Keratinocyte (primary cell): Measurements from ENCODE around the gene GPBAR1. TPM values are rescaled to one million over a fixed set of nuclear protein-coding genes. Genes with fewer than 3 reads are reported as not detected.

ENCODE experiments used
- DNase-seq: peaks from one replicate; pipeline ENCODE4 v3.0.0-alpha.2; 2011; ENCODE audit warnings: low read depth, missing footprints, low spot score
- FAIRE-seq: peaks from 2 replicates; lab custom pipeline; 2011; peaks lifted over from hg19 to GRCh38; lab: Jason Lieb, UNC
- H2AFZ ChIP-seq: 2 replicates; pipeline ENCODE4 v1.6.0; 2012; ENCODE audit warnings: low read length, control low read depth, inconsistent platforms; ENCODE audit not compliant: control insufficient read depth
- H3K27ac ChIP-seq: 2 replicates; pipeline ENCODE4 v1.5.1; 2011; ENCODE audit warnings: low read length; ENCODE audit not compliant: control insufficient read depth, insufficient read depth
- H3K27me3 ChIP-seq: 3 replicates; pipeline ENCODE4 v1.6.0; 2011; ENCODE audit warnings: low read length; ENCODE audit not compliant: control insufficient read depth, insufficient read depth; ENCODE audit errors: extremely low read depth
- H3K36me3 ChIP-seq, 2 experiments: 2 replicates in 1 of 2; 3 replicates in 1 of 2; pipeline ENCODE4 v1.5.1; 2011; ENCODE audit warnings: low read length in 2 of 2, mild to moderate bottlenecking in 1 of 2; ENCODE audit not compliant: control insufficient read depth in 2 of 2, insufficient read depth in 2 of 2; ENCODE audit errors: extremely low read depth in 1 of 2
- H3K4me1 ChIP-seq: 3 replicates; pipeline ENCODE4 v1.5.1; 2011; ENCODE audit warnings: low read length; ENCODE audit not compliant: control insufficient read depth, insufficient read depth; ENCODE audit errors: extremely low read depth
- H3K4me2 ChIP-seq: 3 replicates; pipeline ENCODE4 v1.6.0; 2011; ENCODE audit warnings: low read depth, low read length; ENCODE audit not compliant: control insufficient read depth, insufficient read depth; ENCODE audit errors: extremely low read depth
- H3K4me3 ChIP-seq, 3 experiments: fragments of 200-600 bp in 1 of 3; sonication (generic) in 1 of 3; 2 replicates in 2 of 3; 3 replicates in 1 of 3; pipeline ENCODE4 v1.5.1; 2011 to 2016; ENCODE audit warnings: low read length in 3 of 3, mild to moderate bottlenecking in 3 of 3, control low read depth in 2 of 3, inconsistent platforms in 1 of 3, low read depth in 1 of 3, mixed read lengths in 1 of 3, mixed run types in 1 of 3, moderate library complexity in 1 of 3; ENCODE audit not compliant: control insufficient read depth in 2 of 3, insufficient read depth in 2 of 3; ENCODE audit errors: extremely low read depth in 1 of 3
- H3K79me2 ChIP-seq: 2 replicates; pipeline ENCODE4 v1.6.0; 2012; ENCODE audit warnings: low read length; ENCODE audit not compliant: control insufficient read depth, insufficient read depth
- H3K9ac ChIP-seq: 3 replicates; pipeline ENCODE4 v1.6.0; 2011; ENCODE audit warnings: low read length; ENCODE audit not compliant: control insufficient read depth, insufficient read depth; ENCODE audit errors: extremely low read depth
- H3K9me1 ChIP-seq: 3 replicates; pipeline ENCODE4 v1.6.0; 2011; ENCODE audit warnings: low read length; ENCODE audit not compliant: control insufficient read depth, insufficient read depth; ENCODE audit errors: extremely low read depth
- H3K9me3 ChIP-seq: 2 replicates; pipeline ENCODE4 v1.5.1; 2012; ENCODE audit warnings: low read depth, low read length; ENCODE audit not compliant: control insufficient read depth
- H4K20me1 ChIP-seq: 3 replicates; pipeline ENCODE4 v1.6.0; 2011; ENCODE audit warnings: low read length; ENCODE audit not compliant: control insufficient read depth, insufficient read depth; ENCODE audit errors: extremely low read depth
- CTCF ChIP-seq, 3 experiments: IDR thresholded peaks in 1 of 3; conservative IDR thresholded peaks in 1 of 3; optimal IDR thresholded peaks in 1 of 3; 2 replicates in 2 of 3; 3 replicates in 1 of 3; pipeline versions ENCODE3 to v1.5.1; 2011; ENCODE audit warnings: low read length in 3 of 3, mild to moderate bottlenecking in 3 of 3, moderate library complexity in 2 of 3, control low read depth in 1 of 3, inconsistent platforms in 1 of 3; ENCODE audit not compliant: insufficient read depth in 2 of 3; ENCODE audit errors: extremely low read depth in 1 of 3
- EZH2 ChIP-seq: IDR thresholded peaks from one replicate; pipeline ENCODE4 v1.6.1; 2012; ENCODE audit warnings: inconsistent platforms, mild to moderate bottlenecking, low read length, moderate library complexity
- dilution Hi-C: fragments of 300-500 bp; cut with MboI; formaldehyde crosslinking; loops from one replicate; pipeline ENCODE4 v1.7.0; 2020; ENCODE audit warnings: low sequenced_read_pairs; ENCODE audit not compliant: extremely low pct_ligation_motif_present
- polyA plus RNA-seq, 5 experiments: library from polyadenylated mRNA; depleted of rRNA in 3 of 5; stranded (reverse) in 3 of 5; stranded (forward) in 1 of 5; unstranded in 1 of 5; fragments of >200 nt; gene quantifications; 1 replicate in 1 of 5; 2 replicates in 3 of 5; 3 replicates in 1 of 5; pipeline versions ENCODE4 v1.2.1 to v1.2.3, GENCODE V29; 2011 to 2012; ENCODE audit warnings: missing spikeins in 2 of 5, low read depth in 1 of 5, low replicate concordance in 1 of 5

The GPBAR1 gene
- polyA plus RNA-seq, 1 donor (not counting 4 experiments of a cell fraction or from before 2014, with no cell fraction given): 0.12 TPM

GRCh38 chr2:218293715-218294429 is 33.1 kb downstream of the GPBAR1 start:
- DNase-seq (no peak), FAIRE-seq (peak; percentile 46)
- no peaks in the 10 kb centered on the region for H3K9me1 ChIP-seq
- peaks cover 79% of the 10 kb centered on the region for H3K4me1 ChIP-seq
- H3K36me3 ChIP-seq: peaks cover 0 to 4% of the 10 kb centered on the region in 2 experiments
- no peaks in the 10 kb centered on the region for H3K27me3 ChIP-seq
- TF ChIP-seq EZH2 (no peak), CTCF (optimal IDR thresholded peaks at IDR 0.05 in 1 of 3, IDR thresholded peaks at IDR 0.05 in 1 of 3, conservative IDR thresholded peaks at IDR 0.05 in 1 of 3; ENCODE audit: extremely low read depth in 1 of 3, insufficient read depth in 2 of 3, low read length in 3 of 3) (peak in 1 of 3 experiments; percentile 9)
- H2AFZ ChIP-seq: no peak overlapping the region
- peak overlapping the region; percentile 86 for H3K4me2 ChIP-seq
- H3K9ac ChIP-seq: peak overlapping the region; percentile 65
- dilution Hi-C loops: no loop called here
- H3K9me3 ChIP-seq: no peaks in the 10 kb centered on the region
- no peak overlapping the region for H3K4me3 ChIP-seq
- H3K27ac ChIP-seq: peak overlapping the region; percentile 85
- peaks cover 3% of the 10 kb centered on the region for H4K20me1 ChIP-seq
- H3K79me2 ChIP-seq: peaks cover 33% of the 10 kb centered on the region

- peaks cover 28% of the 10 kb centered on the region for H3K79me2 ChIP-seq
- H3K9ac ChIP-seq: peak overlapping the region; percentile 65
- H3K4me1 ChIP-seq: peaks cover 78% of the 10 kb centered on the region
- H3K4me2 ChIP-seq: peak overlapping the region; percentile 86
- peak overlapping the region; percentile 85 for H3K27ac ChIP-seq
- peak overlapping the region in 1 of 3 experiments; percentile 45 for H3K4me3 ChIP-seq
- dilution Hi-C loops: no loop called here
- H3K9me3 ChIP-seq: no peaks in the 10 kb centered on the region
- DNase-seq (no peak), FAIRE-seq (no peak)
- H3K36me3 ChIP-seq: peaks cover 0 to 4% of the 10 kb centered on the region in 2 experiments
- H2AFZ ChIP-seq: peak overlapping the region; percentile 61
- no peak for TF ChIP-seq CTCF (optimal IDR thresholded peaks at IDR 0.05 in 1 of 3, IDR thresholded peaks at IDR 0.05 in 1 of 3, conservative IDR thresholded peaks at IDR 0.05 in 1 of 3; ENCODE audit: extremely low read depth in 1 of 3, insufficient read depth in 2 of 3, low read length in 3 of 3)
- TF ChIP-seq EZH2: no peak
- H3K9me1 ChIP-seq: no peaks in the 10 kb centered on the region
- no peaks in the 10 kb centered on the region for H3K27me3 ChIP-seq
- peaks cover 3% of the 10 kb centered on the region for H4K20me1 ChIP-seq
Measured at GRCh38 chr2:218294430-218295022, 33.7 kb downstream of the GPBAR1 start.
